ENCODE results near the gene VAMP8. TPM values are rescaled to one million over a fixed set of nuclear protein-coding genes. Genes with fewer than 3 reads are reported as not detected.

Gene VAMP8
- total RNA-seq, 1 donor from 2014 or later, result 0.52 TPM

DNA sequence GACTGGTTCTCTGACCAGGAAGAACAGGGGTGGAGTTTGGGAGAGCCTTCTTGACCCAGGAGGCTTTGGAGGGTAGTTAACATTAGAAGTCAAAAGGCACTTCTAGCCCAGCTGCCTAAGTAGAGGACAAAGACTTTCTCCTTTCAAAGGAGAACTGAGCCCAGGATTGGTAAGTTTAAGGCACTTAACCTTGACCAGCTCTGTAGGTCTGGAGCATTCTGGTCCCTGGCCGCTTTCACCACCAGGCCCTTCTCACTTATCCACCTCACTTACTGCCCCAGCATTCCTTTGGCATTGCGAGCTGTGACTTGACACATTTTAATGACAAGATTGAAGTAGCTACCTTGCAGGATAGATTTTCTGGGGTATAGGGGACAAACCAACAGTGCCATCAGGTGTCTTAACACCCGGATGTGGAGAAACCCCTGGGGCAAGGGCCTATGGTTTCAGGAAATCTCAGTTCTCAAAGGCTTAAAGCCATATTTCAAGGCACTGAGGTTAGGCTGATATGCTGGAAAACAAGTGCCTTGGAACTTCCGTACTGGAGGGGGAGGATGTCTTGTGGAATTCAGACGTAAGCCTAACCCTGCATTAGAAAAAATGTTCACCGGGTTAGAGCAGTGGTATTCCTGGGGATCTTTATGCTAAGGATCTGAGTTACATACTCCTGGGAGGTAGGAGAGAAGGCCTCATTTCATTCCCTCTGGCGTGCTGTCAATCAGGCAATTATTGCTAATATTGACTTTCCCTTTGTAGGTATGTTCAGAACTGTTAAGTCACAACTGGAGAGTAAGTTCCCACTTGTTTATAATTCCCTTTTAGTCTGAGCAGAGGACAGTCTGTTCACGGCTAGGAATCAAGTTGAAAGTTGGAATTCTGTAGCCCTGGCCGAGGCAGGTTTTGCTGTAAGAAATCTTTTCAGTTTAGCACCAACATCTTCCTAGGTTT lies 30.2 kb downstream of the VAMP8 start:
- Histone ChIP-seq H3K4me2 (no peak overlapping the region), H3K4me1 (no peaks in the 10 kb centered on the region), H3K27me3 (no peaks in the 10 kb centered on the region), H2AFZ (replicated peaks) (no peak overlapping the region), H3K79me2 (ENCODE audit: low read depth) (peaks cover 34% of the 10 kb centered on the region), H3K9ac (no peak overlapping the region), H3K36me3 (no peaks in the 10 kb centered on the region), H3F3A (ENCODE audit: low read depth) (peaks cover 33% of the 10 kb centered on the region), H4K20me1 (ENCODE audit: low read depth) (peaks cover 18% of the 10 kb centered on the region), H3K9me3 (ENCODE audit: low read depth) (no peaks in the 10 kb centered on the region), H3K4me3 (no peak overlapping the region), H3K27ac (no peak overlapping the region)
- H3K4me3 Mint-ChIP-seq, result no peak overlapping the region
- TF ChIP-seq EZH2 (IDR thresholded peaks at IDR 0.05), result no peak
- TF ChIP-seq EZH2phosphoT487 (IDR thresholded peaks at IDR 0.05), result no peak
- no peak for TF ChIP-seq CTCF (IDR thresholded peaks at IDR 0.05)
- no peak overlapping the region for H3K27ac Mint-ChIP-seq
- H3K9me3 Mint-ChIP-seq, result no peaks in the 10 kb centered on the region
- DNase-seq (ENCODE audit: low spot score), result no peak
- peaks cover 37% of the 10 kb centered on the region for H3K4me1 Mint-ChIP-seq
- H3K27me3 Mint-ChIP-seq (ENCODE audit: insufficient read depth, low read depth), result peaks cover 2% of the 10 kb centered on the region
- H3K36me3 Mint-ChIP-seq, result peaks cover 24% of the 10 kb centered on the region

DNA sequence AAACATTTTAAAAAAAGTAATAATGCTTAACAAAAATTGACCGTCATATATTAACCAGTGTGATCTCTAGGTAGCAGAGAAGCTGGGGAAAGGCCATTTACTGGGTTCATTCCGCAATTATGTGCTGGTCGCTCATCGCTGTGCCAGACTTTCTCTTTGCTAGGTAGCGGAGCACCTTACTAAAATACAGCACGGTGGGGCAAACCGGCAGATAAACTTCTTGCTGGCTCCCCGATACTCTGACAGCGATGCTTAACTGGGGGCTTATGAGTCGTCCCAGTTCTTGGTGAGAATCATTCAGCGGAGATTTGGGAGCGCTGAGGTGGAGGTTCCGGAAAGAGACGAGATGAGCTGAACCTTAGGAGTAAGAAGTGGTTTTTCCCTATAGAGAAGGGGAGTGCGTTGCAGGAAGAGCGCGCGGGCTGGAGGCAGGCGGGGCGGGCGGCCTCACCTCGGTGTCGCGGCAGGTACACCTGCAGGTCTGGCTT lies 33.9 kb downstream of the VAMP8 start:
- Histone ChIP-seq H3K36me3 (no peaks in the 10 kb centered on the region), H3K27ac (no peak overlapping the region), H3F3A (ENCODE audit: low read depth) (peaks cover 37% of the 10 kb centered on the region), H3K9ac (peak overlapping the region; percentile 29), H3K4me1 (no peaks in the 10 kb centered on the region), H3K4me3 (peak overlapping the region; percentile 64), H3K27me3 (no peaks in the 10 kb centered on the region), H3K79me2 (ENCODE audit: low read depth) (peaks cover 24% of the 10 kb centered on the region), H4K20me1 (ENCODE audit: low read depth) (peaks cover 13% of the 10 kb centered on the region), H3K9me3 (ENCODE audit: low read depth) (no peaks in the 10 kb centered on the region), H2AFZ (replicated peaks) (no peak overlapping the region), H3K4me2 (peak overlapping the region; percentile 80)
- H3K4me3 Mint-ChIP-seq, result peak overlapping the region; percentile 100
- peaks cover 2% of the 10 kb centered on the region for H3K27me3 Mint-ChIP-seq (ENCODE audit: insufficient read depth, low read depth)
- H3K4me1 Mint-ChIP-seq, result peaks cover 19% of the 10 kb centered on the region
- H3K9me3 Mint-ChIP-seq, result no peaks in the 10 kb centered on the region
- TF ChIP-seq EZH2phosphoT487 (IDR thresholded peaks at IDR 0.05) (no peak), EZH2 (IDR thresholded peaks at IDR 0.05) (no peak), CTCF (IDR thresholded peaks at IDR 0.05) (no peak)
- peaks cover 17% of the 10 kb centered on the region for H3K36me3 Mint-ChIP-seq
- H3K27ac Mint-ChIP-seq, result peak overlapping the region; percentile 94
- DNase-seq (ENCODE audit: low spot score), result no peak

GRCh38 chr2:85611705-85612587 lies 34.6 kb downstream of the VAMP8 start, which contains the start of gene C2orf68:
C2orf68 (minus strand) TSS chr2:85612066; CDS start chr2:85611984, 82 bp downstream.
- Histone ChIP-seq H3K27ac (peak within 1 kb of the TSS; percentile 40), H3K9ac (peak within 1 kb of the TSS; percentile 29), H3K9me3 (ENCODE audit: low read depth) (no peaks in the 10 kb centered on the region), H3K4me1 (peaks cover 2% of the 10 kb centered on the region), H3K79me2 (ENCODE audit: low read depth) (peaks cover 31% of the 10 kb centered on the region), H4K20me1 (ENCODE audit: low read depth) (peaks cover 18% of the 10 kb centered on the region), H3F3A (ENCODE audit: low read depth) (peaks cover 37% of the 10 kb centered on the region), H3K4me3 (peak within 1 kb of the TSS; percentile 64), H2AFZ (replicated peaks) (peak within 1 kb of the TSS; percentile 27), H3K4me2 (peak within 1 kb of the TSS; percentile 80), H3K27me3 (no peaks in the 10 kb centered on the region), H3K36me3 (no peaks in the 10 kb centered on the region)
- peaks cover 2% of the 10 kb centered on the region for H3K27me3 Mint-ChIP-seq (ENCODE audit: insufficient read depth, low read depth)
- peak within 1 kb of the TSS; percentile 94 for H3K27ac Mint-ChIP-seq
- no peaks in the 10 kb centered on the region for H3K9me3 Mint-ChIP-seq
- TF ChIP-seq EZH2 (IDR thresholded peaks at IDR 0.05) (no peak), EZH2phosphoT487 (IDR thresholded peaks at IDR 0.05) (no peak), CTCF (IDR thresholded peaks at IDR 0.05) (no peak)
- peaks cover 16% of the 10 kb centered on the region for H3K36me3 Mint-ChIP-seq
- peak within 1 kb of the TSS; percentile 100 for H3K4me3 Mint-ChIP-seq
- peak; percentile 94 for DNase-seq (ENCODE audit: low spot score)
- peaks cover 18% of the 10 kb centered on the region for H3K4me1 Mint-ChIP-seq

All from neural progenitor cell (in vitro differentiated cells).